K562 (cell line): ENCODE results near the gene PXN. TPM values are rescaled to one million over a fixed set of nuclear protein-coding genes. Genes with fewer than 3 reads are reported as not detected.

Experiments
- ATAC-seq: fragments of 200-7000 bp; cut with Tn5 transposase; 3 replicates; pipeline ENCODE4 v1.9.1; 2020; ENCODE audit warnings: moderate library complexity
- BruUV-seq: library from RNA; stranded (reverse); fragments of 400-500 nt; replicated peaks from 2 replicates; lab custom pipeline; 2021; lab: Mats Ljungman, UMichigan
- CTCF ChIA-PET: fragments of 300-600 bp; formaldehyde crosslinking; extraction: SDS; loops from one replicate; lab custom pipeline; 2021; ENCODE audit warnings: low intra/inter-chr PET ratio; lab: Yijun Ruan, JAX
- POLR2A ChIA-PET: fragments of 300-600, 350-650 bp; sonication (Branson Sonifier 250); formaldehyde crosslinking; extraction: SDS; loops from one replicate; lab custom pipeline; 2021; ENCODE audit warnings: antibody characterized with exemption, inconsistent platforms; lab: Yijun Ruan, JAX
- DNase-seq, 4 experiments: peaks; one replicate each; pipeline versions ENCODE4 v3.0.0 to v3.0.0-alpha.2; 2011 to 2018; ENCODE audit warnings: low spot score in 3 of 4, mixed read lengths in 3 of 4; ENCODE audit errors: extremely low read depth in 1 of 4
- FAIRE-seq: peaks from 2 replicates; lab custom pipeline; 2011; peaks lifted over from hg19 to GRCh38; lab: Jason Lieb, UNC
- H2AFZ ChIP-seq: 2 replicates; pipeline ENCODE4 v1.6.0; 2011; ENCODE audit warnings: low read depth, low read length, control low read depth, inconsistent platforms
- H3K27ac ChIP-seq: fragments of 200-600 bp; 3 replicates; pipeline ENCODE4 v1.8.0; 2011; ENCODE audit warnings: low read depth, mild to moderate bottlenecking, control low read depth, inconsistent platforms, low read length, moderate library complexity, mixed read lengths; ENCODE audit errors: extremely low read depth
- H3K27me3 ChIP-seq, 2 experiments: fragments of 300-600 bp in 1 of 2; 2 replicates in 1 of 2; 3 replicates in 1 of 2; pipeline versions ENCODE4 v1.6.0 to v1.8.0; 2011; ENCODE audit warnings: inconsistent platforms in 2 of 2, low read length in 2 of 2, mild to moderate bottlenecking in 1 of 2, mixed read lengths in 1 of 2, moderate library complexity in 1 of 2; ENCODE audit not compliant: control insufficient read depth in 2 of 2, insufficient read depth in 2 of 2
- H3K36me3 ChIP-seq: fragments of 300-600 bp; 3 replicates; pipeline ENCODE4 v1.8.0; 2011; ENCODE audit warnings: mild to moderate bottlenecking, low read length, inconsistent platforms; ENCODE audit not compliant: control insufficient read depth, insufficient read depth
- H3K4me1 ChIP-seq, 2 experiments: fragments of 200-600 bp in 1 of 2; replicated peaks in 1 of 2; 2 replicates in 1 of 2; 3 replicates in 1 of 2; pipeline versions ENCODE4 v1.5.1 to v1.8.0; 2011; ENCODE audit warnings: inconsistent platforms in 2 of 2, low read length in 2 of 2, mild to moderate bottlenecking in 1 of 2, mixed read lengths in 1 of 2, moderate library complexity in 1 of 2; ENCODE audit not compliant: control insufficient read depth in 2 of 2, insufficient read depth in 2 of 2
- H3K4me2 ChIP-seq: 2 replicates; pipeline ENCODE4 v1.6.1; 2011; ENCODE audit warnings: low read length, control low read depth, inconsistent platforms, mixed read lengths; ENCODE audit not compliant: insufficient read depth
- H3K4me3 ChIP-seq: fragments of 200-600 bp; sonication (generic), shearing (Covaris generic); 2 replicates; pipeline ENCODE4 v1.5.1; 2016; ENCODE audit warnings: control low read depth, inconsistent platforms
- H3K79me2 ChIP-seq: fragments of 200-600 bp; 3 replicates; pipeline ENCODE4 v1.8.0; 2011; ENCODE audit warnings: low read length, inconsistent platforms; ENCODE audit not compliant: control insufficient read depth, insufficient read depth
- H3K9ac ChIP-seq, 2 experiments: 2 replicates each; pipeline versions ENCODE4 v1.6.0 to v1.6.1; 2011; ENCODE audit warnings: low read depth in 2 of 2, low read length in 2 of 2, control low read depth in 1 of 2, inconsistent platforms in 1 of 2, mild to moderate bottlenecking in 1 of 2, mixed read lengths in 1 of 2; ENCODE audit not compliant: insufficient read depth in 1 of 2
- H3K9me1 ChIP-seq: one replicate; pipeline ENCODE4 v1.6.0; 2011; ENCODE audit warnings: inconsistent platforms, mild to moderate bottlenecking, low read length, moderate library complexity; ENCODE audit not compliant: control insufficient read depth, insufficient read depth
- H3K9me3 ChIP-seq: replicated peaks from 2 replicates; pipeline ENCODE4 v1.5.1; 2011; ENCODE audit warnings: low read depth, low read length, inconsistent platforms; ENCODE audit not compliant: control insufficient read depth, insufficient read depth
- H4K20me1 ChIP-seq: replicated peaks from 2 replicates; pipeline ENCODE4 v1.6.1; 2011; ENCODE audit warnings: low read length, inconsistent platforms, mixed read lengths; ENCODE audit not compliant: control insufficient read depth, insufficient read depth
- ADNP ChIP-seq: fragments of 200-800 bp; sonication (Bioruptor generic); IDR thresholded peaks from 2 replicates; pipeline ENCODE4 v1.6.1; 2016; ENCODE audit warnings: missing genetic modification characterization, missing compliant biosample characterization
- CEBPB ChIP-seq: fragments of 450-650 bp; IDR thresholded peaks from 2 replicates; pipeline ENCODE4 v1.6.1; 2016; ENCODE audit warnings: missing genetic modification characterization, missing compliant biosample characterization
- TSC22D4 ChIP-seq: fragments of 450-650 bp; IDR thresholded peaks from 2 replicates; pipeline ENCODE4 v1.6.1; 2016; ENCODE audit warnings: missing genetic modification characterization, missing biosample characterization, control low read depth
- whole genome bisulfite sequencing: fragments of 100-300 bp; shearing (Covaris generic); methylation state at CpG from one replicate; pipeline ENCODE4 v1.1.6; 2016; ENCODE audit warnings: low coverage, mixed read lengths; ENCODE audit not compliant: insufficient coverage; ENCODE audit errors: missing lambda C conversion rate; 5-methylcytosine and 5-hydroxymethylcytosine counted together
- in situ Hi-C: fragments of 300-500 bp; cut with MboI; formaldehyde crosslinking; loops from 4 replicates; pipeline ENCODE4 v1.15.0; 2018; ENCODE audit warnings: inconsistent platforms, mixed read lengths
- intact Hi-C: fragments of 100-400 bp; cut with micrococcal nuclease; formaldehyde crosslinking; loops from 2 replicates; pipeline ENCODE4 v1.14.2; 2022
- polyA plus RNA-seq, 8 experiments: library from polyadenylated mRNA; depleted of rRNA in 4 of 8; stranded (reverse) in 5 of 8; unstranded in 3 of 8; fragments of >200 nt; fragmentation: Nextera tagmentation in 2 of 8; fragmentation: Illumina TruSeq in 1 of 8; extraction: Ambion mirVana in 2 of 8; extraction: Trizol in 1 of 8; gene quantifications; 2 replicates each; pipeline versions ENCODE4 v1.2.1 to v1.2.3, GENCODE V29; 2011 to 2014; ENCODE audit warnings: inconsistent platforms in 1 of 8, missing spikeins in 1 of 8
- total RNA-seq, 7 experiments: library from RNA; depleted of rRNA in 6 of 7; stranded (reverse); fragments of >200 nt in 6 of 7; fragmentation: Illumina TruSeq in 2 of 7; extraction: Trizol in 2 of 7; gene quantifications; 2 replicates each; pipeline versions ENCODE4 v1.2.1 to v1.2.3, GENCODE V29; 2011 to 2021; ENCODE audit warnings: low replicate concordance in 1 of 7
- TF ChIP-seq, protein P1 (sequence below): sonication (generic); formaldehyde crosslinking; IDR thresholded peaks from 2 replicates; pipeline ENCODE4 v1.8.0; 2022; ENCODE audit warnings: mild to moderate bottlenecking, missing genetic modification reagents
- TF ChIP-seq, protein P2 (sequence below): fragments of 450-650 bp; IDR thresholded peaks from 2 replicates; pipeline ENCODE4 v1.6.1; 2017; ENCODE audit warnings: antibody characterized with exemption, mild to moderate bottlenecking

The PXN gene
- total and polyA plus RNA-seq, 9 of the 15 experiments (the other 6 are each of a cell fraction or from before 2014, with no cell fraction given): 4.0 to 74.1 (median 18.6) TPM

DNA sequence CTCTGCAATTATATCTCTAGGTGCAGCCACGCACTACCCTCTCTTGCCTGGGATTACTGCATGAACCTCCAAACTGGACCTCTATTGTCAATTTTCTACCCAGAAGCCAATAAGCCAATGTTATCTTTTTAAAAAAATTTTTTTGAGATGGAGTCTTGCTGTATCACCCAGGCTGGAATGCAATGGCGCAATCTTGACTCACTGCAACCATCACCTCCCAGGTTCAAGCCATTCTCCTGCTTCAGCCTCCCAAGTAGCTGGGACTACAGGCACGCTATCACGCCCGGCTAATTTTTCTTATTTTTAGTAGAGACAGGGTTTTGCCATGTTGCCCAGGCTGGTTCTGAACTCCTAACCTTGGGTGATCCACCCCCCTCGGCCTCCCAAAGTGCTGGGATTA lies 11.2 kb upstream of the PXN start:
- in situ Hi-C loops (no loop called here), intact Hi-C loops (no loop called here)
- TF ChIP-seq CEBPB (tag) (peak; percentile 74), TSC22D4 (tag) (no peak)
- no peaks in the 10 kb centered on the region for H3K27me3 ChIP-seq
- no peaks in the 10 kb centered on the region for H4K20me1 ChIP-seq
- H3K9me3 ChIP-seq: no peaks in the 10 kb centered on the region
- H3K36me3 ChIP-seq: no peaks in the 10 kb centered on the region
- H3K4me1 ChIP-seq: peaks cover 0 to 16% of the 10 kb centered on the region in 2 experiments; a peak in 2 of 5 replicates
- H3K4me2 ChIP-seq: no peak overlapping the region
- CTCF ChIA-PET: no interaction called here
- no peak overlapping the region for H3K9ac ChIP-seq
- BruUV-seq: no TSS peak
- FAIRE-seq (no peak), ATAC-seq (no peak), DNase-seq (no peak)
- POLR2A ChIA-PET: interaction anchor here (5.7 kb wide), 1 partner anchor 15 kb away, joined by 39 read pairs; the partner anchor contains the start of genes RNU4-1 and RNU4-2
- H3K4me3 ChIP-seq: no peak overlapping the region
- H3K27ac ChIP-seq: no peak overlapping the region
- H3K79me2 ChIP-seq: no peaks in the 10 kb centered on the region
- WGBS: 87% methylated on average over 6 of the region's 6 CpGs
- no peak overlapping the region for H2AFZ ChIP-seq
- H3K9me1 ChIP-seq: no peaks in the 10 kb centered on the region

DNA sequence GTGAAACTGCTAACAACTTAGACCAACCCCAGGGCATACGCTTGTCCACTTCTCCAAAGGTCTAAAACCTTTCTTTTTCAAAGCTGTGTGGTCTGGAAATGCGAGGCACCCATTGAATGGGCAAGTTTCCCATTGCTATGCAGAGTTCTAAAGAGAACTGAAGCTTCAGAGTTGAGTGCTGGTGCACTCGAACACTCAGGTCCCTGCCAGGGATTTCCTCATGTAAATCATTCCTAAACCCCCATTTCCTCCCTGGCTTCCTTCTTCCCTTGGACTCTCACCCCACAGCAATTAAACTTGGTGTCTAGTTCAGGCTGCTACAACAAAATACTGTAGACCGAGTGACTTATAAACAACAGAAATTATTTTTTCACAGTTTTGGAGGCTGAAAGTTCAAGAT lies 2.2 kb upstream of the PXN start:
- intact Hi-C loops: no loop called here
- Histone ChIP-seq H3K4me2 (no peak overlapping the region), H3K27me3 (no peaks in the 10 kb centered on the region), H3K9me3 (no peaks in the 10 kb centered on the region), H3K27ac (no peak overlapping the region), H2AFZ (no peak overlapping the region), H3K4me1 (peaks cover 30% of the 10 kb centered on the region in 2 experiments; a peak in 4 of 5 replicates), H4K20me1 (peaks cover 11% of the 10 kb centered on the region), H3K9me1 (no peaks in the 10 kb centered on the region), H3K79me2 (peaks cover 27% of the 10 kb centered on the region; the same call in 2 of the 3 replicates), H3K36me3 (no peaks in the 10 kb centered on the region; the same call in 2 of the 3 replicates), H3K4me3 (no peak overlapping the region)
- in situ Hi-C loops: no loop called here
- ATAC-seq (no peak), DNase-seq (no peak), FAIRE-seq (no peak)
- BruUV-seq: no TSS peak
- POLR2A ChIA-PET: interaction anchor here (1.2 to 10.5 kb wide), 4 partner anchors 11 to 70 kb away, joined by 5 to 110 read pairs (median 74); partner anchors contain the start of genes GCN1, RNU4-1, RNU4-2 and RPLP0
- 51% methylated on average over 4 of the region's 4 CpGs for WGBS
- TF ChIP-seq, protein P1, sequence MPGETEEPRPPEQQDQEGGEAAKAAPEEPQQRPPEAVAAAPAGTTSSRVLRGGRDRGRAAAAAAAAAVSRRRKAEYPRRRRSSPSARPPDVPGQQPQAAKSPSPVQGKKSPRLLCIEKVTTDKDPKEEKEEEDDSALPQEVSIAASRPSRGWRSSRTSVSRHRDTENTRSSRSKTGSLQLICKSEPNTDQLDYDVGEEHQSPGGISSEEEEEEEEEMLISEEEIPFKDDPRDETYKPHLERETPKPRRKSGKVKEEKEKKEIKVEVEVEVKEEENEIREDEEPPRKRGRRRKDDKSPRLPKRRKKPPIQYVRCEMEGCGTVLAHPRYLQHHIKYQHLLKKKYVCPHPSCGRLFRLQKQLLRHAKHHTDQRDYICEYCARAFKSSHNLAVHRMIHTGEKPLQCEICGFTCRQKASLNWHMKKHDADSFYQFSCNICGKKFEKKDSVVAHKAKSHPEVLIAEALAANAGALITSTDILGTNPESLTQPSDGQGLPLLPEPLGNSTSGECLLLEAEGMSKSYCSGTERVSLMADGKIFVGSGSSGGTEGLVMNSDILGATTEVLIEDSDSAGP (CRISPR knock-in tag): no peak
- TF ChIP-seq, protein P2, sequence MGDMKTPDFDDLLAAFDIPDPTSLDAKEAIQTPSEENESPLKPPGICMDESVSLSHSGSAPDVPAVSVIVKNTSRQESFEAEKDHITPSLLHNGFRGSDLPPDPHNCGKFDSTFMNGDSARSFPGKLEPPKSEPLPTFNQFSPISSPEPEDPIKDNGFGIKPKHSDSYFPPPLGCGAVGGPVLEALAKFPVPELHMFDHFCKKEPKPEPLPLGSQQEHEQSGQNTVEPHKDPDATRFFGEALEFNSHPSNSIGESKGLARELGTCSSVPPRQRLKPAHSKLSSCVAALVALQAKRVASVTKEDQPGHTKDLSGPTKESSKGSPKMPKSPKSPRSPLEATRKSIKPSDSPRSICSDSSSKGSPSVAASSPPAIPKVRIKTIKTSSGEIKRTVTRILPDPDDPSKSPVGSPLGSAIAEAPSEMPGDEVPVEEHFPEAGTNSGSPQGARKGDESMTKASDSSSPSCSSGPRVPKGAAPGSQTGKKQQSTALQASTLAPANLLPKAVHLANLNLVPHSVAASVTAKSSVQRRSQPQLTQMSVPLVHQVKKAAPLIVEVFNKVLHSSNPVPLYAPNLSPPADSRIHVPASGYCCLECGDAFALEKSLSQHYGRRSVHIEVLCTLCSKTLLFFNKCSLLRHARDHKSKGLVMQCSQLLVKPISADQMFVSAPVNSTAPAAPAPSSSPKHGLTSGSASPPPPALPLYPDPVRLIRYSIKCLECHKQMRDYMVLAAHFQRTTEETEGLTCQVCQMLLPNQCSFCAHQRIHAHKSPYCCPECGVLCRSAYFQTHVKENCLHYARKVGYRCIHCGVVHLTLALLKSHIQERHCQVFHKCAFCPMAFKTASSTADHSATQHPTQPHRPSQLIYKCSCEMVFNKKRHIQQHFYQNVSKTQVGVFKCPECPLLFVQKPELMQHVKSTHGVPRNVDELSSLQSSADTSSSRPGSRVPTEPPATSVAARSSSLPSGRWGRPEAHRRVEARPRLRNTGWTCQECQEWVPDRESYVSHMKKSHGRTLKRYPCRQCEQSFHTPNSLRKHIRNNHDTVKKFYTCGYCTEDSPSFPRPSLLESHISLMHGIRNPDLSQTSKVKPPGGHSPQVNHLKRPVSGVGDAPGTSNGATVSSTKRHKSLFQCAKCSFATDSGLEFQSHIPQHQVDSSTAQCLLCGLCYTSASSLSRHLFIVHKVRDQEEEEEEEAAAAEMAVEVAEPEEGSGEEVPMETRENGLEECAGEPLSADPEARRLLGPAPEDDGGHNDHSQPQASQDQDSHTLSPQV: no peak
- TF ChIP-seq ADNP (tag): no peak
- TF ChIP-seq, all 486 proteins: peak for 0
- CTCF ChIA-PET: interaction anchor here (3.5 kb wide), 1 partner anchor 39 kb away, joined by 35 read pairs; no protein-coding TSS in a partner anchor
- no peak overlapping the region for H3K9ac ChIP-seq
